Amniotic epithelial cell (primary cell): ENCODE results near the gene CENPQ.

ENCODE experiments used
- DNase-seq: peaks from one replicate; pipeline ENCODE4 v3.0.0-alpha.2; 2010; ENCODE audit warnings: low read depth

The CENPQ gene

DNA sequence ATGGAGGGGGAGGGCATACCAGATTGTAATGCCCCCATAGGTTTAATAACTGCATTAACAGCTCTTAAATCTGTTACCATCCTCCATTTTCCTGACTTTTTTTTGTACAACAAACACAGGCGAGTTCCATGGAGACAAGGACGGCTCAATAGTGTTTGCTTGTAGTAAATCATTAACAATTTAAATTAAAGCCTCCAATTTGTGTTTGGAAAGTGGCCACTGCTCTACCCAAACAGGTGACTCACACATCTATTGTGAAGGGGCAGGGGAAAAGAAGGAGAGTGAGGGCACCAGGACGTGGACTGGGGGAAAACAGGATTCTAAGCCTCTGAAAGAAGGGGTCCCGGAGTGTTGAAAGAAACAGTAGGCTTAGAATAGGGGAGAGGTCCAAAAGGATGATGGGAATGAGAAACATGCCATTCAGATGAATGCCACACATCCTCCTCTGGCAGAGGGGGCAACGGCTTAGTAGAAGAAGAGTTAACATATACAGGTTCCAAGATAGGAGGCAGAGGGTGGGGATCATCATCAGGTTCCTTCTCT is 43.5 kb downstream of the CENPQ start:
- DNase-seq, result no peak

DNA sequence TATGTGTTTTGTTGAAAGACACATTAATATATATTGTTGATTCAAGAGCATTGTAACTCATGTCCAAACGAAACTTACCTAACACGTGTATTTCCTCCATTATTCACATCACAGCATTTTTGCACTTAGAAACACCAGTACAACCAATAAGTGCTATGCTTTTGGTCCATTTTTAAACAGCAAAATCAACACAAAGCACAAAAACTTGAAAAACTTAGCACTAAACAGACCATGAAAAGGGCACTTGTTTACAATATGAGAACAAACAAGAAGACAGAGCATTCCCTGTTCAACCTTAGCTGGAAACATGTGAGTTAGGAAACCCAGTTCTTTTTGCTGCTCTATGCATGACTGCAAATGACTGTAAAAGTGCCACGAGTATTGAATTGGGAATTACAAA is 46.2 kb downstream of the CENPQ start:
- DNase-seq, result no peak

DNA sequence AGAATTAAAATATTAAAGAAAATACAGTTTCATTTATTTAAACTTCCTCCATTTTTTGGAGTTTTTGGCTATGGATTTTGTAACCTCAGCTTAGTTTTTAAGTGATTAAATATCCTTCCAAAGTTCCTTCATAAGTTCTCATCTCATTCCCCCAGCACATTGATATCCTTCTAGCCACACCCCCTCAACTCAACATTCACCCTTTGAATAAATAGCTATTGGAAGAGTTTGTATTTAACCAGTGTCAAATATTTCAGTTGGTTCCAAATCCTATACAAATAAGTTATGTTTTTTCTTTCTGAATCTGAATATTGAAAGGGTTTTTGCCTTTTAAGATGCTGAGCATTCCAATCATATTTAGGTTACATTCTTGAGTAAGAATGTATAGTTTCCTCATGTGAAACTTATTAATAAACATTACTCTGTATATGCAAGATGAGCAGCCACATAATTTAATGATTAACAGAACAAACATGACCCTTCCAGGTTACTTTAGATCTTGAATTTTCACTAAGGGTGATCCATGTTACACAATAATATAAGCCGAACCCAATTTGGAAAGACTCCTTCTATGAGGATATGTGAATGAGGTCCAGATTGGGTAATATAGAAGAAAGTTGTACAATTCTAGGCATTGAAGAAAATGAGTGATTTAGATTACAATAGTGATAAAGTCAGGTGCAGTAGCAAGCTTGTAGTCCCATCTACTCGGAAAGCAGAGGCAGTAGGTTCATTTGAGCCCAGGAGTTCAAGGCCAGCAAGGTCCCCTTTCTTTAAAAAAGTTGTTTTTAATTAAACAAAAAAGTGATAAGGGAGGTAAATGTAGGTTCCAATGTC is 50.2 kb downstream of the CENPQ start:
- no peak for DNase-seq

DNA sequence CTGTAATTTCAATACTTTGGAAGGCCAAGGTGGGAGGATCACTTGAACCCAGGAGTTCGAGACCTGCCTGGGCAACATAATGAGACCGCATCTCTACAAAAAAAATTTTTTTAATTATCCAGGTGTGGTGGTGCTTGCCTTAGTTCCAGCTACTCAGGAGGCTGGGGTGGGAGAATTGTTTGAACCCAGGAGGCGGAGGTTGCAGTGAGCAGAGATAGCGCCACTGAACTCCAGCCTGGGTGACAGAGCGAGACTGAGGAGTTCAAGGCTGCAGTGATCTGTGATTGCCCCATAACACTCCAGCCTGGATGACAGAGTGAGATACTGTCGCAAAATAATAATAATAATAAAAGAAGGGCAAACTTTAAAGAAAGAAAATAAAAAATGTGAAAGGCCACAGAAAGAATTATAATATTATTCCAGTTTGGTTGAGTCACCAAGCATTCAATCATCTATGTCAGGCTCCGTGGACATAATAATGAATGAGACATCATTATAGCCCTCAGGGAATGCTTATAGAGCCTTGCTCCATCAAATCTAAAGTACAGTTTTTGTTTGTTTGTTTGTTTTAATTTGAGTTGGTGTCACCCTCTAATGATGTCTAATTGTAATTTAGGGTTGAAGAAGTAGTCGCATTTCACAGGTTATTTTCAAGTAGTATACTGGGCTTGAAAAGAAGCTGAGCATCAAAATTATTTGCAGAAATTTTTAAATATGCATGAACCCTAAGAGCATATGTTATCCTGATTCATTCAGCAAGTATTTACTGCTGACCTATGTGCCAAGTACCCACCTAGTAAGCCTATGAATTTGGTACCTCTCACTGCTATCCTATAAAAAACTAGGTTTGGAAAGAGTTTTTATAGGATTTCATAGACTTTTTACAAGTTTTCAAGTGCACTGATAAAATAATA is 51.7 kb downstream of the CENPQ start:
- no peak for DNase-seq

DNA sequence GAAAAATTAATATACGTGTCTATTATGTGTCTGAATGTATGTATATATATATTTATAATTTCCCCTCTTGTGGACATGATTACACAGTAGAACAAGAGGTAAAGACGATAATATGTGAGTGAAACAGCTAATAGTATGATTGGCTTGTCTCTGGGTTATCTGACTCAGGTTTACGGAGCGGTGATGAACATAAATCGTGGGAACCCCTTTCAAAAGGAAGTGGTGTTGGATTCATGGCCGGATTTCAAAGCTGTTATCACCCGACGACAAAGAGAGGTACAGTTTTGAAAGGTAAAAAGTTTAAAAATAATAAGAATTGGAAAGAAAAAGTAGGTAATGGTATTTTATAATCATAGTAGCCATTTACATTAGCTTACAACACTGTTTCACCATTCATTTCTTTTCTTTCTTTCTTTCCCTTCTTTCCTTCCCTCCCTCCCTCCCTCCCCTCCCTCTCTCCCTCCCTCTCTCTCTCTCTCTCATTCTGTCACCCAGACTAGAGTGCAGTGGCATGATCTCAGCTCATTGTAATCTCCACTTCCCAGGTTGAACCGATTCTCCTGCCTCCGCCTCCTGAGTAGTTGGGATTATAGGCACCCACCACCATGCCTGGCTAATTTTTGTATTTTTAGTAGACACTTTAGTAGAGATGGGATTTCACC is 52.4 kb downstream of the CENPQ start:
- no peak for DNase-seq

DNA sequence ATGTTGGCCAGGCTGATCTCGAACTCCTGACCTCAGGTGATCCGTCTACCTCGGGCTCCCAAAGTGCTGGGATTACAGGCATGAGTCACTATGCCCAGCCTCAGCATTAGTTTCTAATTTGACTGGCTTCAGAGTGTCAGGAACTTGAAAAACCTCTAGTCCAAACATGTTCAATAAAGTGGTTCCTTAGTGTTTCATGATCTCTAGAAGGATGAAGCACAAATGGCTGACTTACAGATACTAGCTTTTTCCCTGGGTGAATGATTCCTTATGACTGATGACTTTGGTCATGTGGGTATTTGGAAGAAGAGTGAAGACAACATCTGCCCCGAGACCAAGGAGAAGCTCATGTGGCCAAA is 53.0 kb downstream of the CENPQ start:
- DNase-seq, result no peak

DNA sequence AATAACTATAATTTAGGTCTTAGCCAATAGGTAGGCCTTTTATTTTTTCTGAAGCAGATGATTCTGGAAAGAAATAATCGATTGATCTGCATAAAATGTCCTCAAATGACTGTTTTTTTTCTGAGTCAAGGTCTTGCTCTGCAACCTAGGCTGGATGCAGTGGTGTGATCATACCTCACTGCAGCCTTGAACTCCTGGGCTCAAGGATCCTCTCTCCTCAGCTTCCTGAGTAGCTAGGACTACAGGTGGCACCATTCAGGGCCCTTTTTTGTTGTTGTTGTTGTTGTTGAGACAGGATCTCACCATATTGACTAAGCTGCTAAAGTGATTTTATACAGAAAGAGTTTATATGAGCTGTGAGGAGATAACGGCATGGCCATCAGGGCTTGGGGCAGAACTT is 54.7 kb downstream of the CENPQ start:
- no peak for DNase-seq

DNA sequence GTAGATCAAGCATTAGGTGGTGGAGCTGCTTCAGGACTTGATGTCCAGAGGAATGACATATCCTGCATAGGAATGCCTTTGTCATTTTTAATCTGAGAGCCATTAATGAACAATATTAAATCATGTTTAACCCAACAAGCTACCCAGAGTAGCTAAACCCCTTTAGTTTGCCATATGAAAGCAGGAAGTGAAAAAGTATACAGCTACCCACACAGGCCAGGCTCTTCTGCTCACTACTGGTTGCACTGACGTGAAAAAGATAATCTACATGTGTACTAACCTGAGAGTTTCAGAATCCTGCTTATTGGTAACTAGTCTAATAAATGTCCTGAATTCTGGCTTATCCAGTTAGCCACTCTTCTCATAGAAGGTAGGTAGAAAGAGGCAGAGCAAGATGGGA is 56.5 kb downstream of the CENPQ start:
- DNase-seq, result no peak

DNA sequence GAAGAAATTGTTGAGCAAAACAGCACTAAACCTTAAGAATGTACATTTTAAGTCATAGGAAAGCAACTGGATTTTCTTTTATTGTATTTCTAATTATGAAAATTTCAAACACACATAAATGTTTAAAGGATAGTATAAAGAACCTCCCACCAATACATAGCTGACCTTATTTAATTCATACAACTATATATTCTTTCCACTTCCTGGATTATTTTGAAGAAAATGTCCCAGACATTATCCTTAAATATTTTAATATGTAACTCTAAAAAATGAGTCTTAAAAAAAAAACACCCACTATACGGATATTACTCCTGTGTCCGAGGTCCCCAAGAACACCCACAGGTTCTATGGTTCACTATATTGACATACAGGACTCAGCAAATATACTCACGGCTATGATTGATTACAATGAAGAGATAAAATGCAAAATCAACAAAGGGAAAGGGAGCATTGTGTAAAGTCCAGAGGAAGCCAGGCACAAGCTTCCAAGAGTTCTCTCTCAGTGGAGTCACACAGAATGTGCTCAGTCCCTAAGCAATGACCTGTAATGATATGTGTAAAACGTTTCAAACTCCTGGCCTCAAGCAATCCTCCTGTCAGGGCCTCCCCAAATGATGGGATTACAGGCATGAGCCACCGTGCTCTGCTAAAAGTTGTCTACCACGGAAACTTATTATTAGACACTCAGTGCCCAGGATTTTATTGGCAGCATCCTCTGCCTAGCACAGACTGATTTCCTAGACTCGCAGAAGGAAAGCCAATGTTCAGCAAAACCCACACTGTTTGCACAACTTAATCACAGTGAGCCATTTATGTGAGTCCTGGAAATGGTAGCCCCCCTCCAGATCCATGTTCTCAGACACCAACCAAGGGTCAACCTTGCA is 59.8 kb downstream of the CENPQ start:
- DNase-seq, result no peak

DNA sequence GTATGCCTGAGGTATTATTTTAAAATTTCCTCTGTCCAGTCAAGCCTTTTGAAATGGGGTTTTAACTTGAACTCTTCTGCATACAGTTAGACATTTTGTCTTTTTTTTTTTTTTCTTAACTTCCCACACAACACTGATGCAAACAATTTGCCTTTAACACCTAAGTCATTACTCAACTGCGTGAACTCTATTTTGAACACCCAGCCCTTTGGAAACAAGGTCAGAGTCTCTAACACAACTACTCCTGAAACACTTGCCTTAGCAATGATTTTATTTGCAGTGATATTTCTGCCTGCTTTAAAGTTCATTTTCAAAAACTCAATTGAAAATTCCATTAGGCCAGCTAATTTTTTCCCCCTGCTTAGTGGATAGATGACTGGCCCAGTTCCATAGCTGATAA is 60.7 kb downstream of the CENPQ start:
- DNase-seq, result no peak

DNA sequence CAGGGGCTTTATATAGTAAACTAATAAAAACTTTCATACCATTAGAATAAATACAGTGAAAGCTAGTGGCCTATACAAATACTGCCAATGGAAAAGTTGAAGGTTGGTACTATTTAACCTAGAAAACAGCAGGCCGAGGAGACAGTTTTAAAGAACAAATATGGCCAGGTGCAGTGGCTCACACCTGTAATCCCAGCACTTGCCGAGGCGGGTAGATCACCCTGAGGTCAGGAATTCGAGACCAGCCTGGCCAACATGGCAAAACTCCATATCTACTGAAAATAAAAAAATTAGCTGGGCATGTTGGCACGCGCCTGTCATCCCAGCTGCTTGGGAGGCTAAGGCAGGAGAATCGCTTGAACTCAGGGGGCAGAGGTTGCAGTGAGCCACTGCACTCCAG is 61.4 kb downstream of the CENPQ start:
- no peak for DNase-seq

DNA sequence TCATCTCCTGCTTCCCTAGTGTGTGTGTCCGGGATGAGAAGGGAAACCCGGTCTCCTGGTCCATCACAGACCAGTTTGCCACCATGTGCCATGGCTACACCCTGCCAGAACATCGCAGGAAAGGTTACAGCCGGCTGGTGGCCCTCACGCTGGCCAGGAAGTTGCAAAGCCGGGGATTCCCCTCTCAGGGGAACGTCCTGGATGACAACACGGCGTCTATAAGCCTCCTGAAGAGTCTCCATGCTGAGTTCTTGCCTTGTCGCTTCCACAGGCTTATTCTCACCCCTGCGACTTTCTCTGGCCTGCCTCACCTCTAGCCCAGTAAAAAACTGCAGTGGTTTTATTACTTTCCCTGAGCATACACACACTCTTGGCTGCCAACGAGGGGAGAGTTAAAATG is 63.4 kb downstream of the CENPQ start:
- DNase-seq, result no peak

DNA sequence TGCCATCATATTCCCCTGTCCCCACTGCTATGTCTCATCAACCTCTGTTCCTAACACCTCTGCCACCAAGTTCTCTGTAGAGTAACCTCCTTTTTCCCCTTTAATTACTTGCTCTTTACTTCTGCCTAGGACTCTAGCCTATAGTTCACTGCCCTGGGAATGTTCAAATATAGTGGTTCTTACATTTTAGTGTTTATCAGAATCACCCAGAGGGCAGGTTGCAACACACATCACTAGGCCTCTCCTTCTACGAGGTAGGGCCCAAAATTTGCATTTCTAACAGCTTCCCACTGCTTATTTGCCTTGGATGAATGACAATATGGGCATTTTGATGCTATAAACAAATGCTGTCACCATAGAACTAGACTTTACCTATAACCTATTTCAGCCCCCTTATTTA is 64.2 kb downstream of the CENPQ start:
- DNase-seq, result no peak

DNA sequence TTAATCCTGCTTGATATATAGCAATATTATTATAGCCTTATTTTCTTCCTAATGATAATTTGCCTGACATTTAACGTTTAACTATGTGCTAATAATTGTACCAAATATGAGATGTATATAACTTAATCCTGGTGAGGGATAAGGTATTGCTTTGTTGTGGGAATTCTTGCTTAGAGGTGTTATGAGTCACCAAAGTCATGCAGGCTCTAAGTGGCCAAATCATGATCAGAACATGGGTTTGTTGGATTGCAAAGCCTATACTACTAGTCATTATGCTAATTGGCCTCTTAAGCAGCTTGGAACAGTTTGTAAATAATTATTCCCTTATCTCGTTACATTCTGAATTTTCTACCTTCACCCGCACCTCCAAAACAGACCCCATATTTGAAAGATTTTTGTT is 65.4 kb downstream of the CENPQ start:
- DNase-seq, result no peak

DNA sequence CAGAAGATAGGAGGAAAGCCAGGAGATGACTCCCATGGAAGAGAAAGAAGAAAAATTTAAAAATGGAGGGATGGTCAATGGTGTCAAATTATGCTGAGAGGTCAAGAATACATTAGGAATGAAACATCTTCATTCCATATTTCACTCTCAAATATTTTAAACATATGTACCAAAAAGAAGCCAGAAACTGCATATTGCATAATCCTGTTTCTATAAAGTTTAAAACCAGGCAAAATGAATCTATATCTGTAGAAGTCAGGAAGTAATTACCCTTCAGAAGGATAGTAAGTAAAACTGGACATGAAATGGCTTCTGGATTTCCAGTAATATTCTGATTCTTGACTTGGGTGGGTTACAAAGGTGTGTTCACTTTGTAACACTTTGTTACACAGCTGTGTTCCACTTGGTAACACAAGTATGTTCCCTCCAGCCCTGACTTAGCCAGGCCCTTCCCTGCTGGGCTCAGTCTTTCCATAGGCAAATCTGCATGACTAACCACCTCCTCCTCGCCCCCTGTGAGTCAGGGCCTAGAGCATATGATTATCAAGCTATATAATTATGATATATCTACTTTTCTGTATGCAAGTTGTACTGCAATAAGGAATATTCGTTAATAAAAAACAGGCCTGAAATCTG is 67.1 kb downstream of the CENPQ start:
- DNase-seq, result no peak

DNA sequence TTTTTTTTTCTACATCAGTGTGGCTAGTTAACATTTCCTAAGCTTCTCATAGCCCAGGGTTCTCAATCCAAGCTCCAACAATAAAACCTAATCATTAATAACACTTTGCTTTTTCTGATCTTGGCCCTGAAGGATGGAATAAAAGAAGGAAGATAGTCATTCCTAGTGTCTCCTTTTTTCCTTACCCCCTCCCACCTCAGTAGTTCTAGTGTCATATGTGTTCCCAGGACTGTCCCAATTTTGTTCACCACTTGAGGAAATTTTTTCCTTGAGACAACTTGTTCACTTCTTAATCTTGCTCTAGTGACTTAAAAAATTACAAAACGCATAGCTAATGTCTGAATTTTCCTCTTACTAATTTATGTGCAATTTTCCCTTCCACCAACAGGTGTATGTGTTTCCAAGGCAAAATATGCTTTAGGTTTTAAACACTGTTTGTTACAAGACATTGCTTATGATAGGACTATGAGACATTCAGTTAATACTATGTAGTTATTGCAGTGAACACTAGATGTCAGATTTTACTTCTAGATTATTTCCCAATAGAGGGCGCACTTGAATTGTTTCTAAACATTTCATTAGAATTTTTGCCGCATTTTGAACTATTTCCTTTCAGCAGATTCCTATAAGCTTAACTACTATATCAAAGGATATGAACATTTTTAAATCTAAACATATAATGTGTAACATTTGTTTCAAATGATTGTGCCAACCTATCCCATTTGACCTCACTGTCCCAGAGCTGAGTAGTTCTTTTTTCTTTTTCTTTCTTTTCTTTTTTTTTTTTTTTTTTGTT is 68.8 kb downstream of the CENPQ start:
- peak; percentile 76 for DNase-seq

DNA sequence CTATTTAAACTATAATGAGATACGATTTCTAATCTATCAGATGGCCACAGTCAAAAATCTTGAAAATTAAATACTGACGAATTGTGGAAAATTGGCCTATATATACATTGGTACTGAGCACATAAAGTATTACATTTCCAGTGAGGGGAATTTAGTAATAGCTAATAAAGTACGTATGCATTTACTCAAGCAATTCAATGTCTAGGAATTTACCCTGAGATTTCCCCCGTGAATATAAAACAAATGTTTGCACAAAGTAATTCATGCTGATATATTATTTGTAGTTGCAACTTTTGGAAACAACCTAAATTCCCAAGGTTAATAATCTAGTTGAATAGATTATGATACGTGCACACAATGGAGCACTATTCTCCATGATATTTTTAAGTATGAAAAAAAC is 72.6 kb downstream of the CENPQ start:
- no peak for DNase-seq

DNA sequence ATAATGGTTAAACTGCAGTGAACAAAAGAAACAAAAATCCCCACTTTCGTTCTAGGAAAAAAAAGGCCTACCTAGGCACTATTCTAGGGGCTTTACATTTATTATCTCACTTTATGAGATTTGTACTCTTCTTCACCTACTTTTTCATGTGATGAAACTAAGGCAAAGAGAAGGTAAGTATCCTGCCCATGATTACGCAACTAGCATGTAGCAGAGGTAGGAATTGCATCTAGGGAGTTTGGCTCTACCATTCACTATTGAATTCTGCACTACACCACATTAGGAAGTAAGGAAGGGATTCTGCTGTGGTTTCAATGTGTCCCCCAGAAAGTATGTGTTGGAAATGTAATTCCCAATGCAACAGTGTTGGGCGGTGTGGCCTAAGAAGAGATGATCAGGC is 75.9 kb downstream of the CENPQ start:
- DNase-seq, result no peak

DNA sequence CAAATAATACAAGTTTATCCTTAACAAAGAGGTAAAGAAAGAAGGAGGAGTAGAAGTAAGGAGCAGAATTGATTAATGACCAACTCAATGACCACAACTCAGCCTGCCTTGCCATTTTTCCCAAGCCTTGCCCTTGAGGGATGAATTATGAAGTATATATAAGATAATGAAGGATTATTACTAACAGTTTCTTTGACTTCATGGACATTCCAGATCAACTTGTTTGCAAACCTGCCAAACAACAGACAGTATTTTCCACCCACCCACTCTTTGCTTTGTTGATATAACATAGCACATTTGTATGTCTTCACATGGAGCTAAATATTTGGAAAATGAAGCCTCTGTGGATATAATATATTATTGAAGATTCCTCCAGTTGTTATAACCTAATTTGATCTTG is 77.4 kb downstream of the CENPQ start:
- DNase-seq, result peak; percentile 80

DNA sequence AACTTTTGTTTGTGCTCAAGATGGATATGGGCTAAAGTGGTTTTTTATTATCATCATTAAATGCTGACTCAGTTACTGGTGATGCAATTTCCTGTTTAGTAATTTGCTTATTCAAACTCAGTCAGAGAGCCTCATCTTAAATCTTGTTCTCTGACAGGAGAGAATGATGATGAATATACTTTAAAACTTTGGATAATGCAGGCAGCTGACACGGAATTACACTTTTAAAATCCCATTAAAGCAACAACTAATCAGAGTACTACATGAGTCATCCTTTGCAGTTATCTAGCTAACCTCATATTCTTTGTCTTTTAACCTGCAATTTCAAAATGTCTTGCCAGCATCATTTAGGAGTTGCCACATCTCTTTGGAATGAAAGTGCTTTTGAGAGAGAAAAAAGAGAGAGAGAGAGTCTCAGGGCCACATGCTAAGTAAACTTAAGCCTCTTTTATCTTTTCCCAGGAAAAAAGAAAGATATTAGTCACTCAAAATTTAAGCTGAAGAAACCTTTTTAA is 78.1 kb downstream of the CENPQ start:
- peak; percentile 100 for DNase-seq
